Chondrocyte (in vitro differentiated cells): ENCODE data around the gene TPRG1. TPM values are rescaled to one million over a fixed set of nuclear protein-coding genes. Genes with fewer than 3 reads are reported as not detected.

ENCODE experiments used
- DNase-seq: peaks from one replicate; pipeline ENCODE4 v3.0.0; 2021; ENCODE audit warnings: mixed read lengths, low spot score
- H3K27ac Mint-ChIP-seq: one replicate; pipeline ENCODE4 v1.8.0; 2021; ENCODE audit warnings: mild to moderate bottlenecking, moderate library complexity, mixed read lengths; ENCODE audit not compliant: unreplicated experiment
- H3K27me3 Mint-ChIP-seq: 2 replicates; pipeline ENCODE4 v1.8.0; 2021; ENCODE audit warnings: low read depth, mixed read lengths
- H3K36me3 Mint-ChIP-seq: 2 replicates; pipeline ENCODE4 v1.8.0; 2021; ENCODE audit warnings: low read depth, mixed read lengths
- H3K4me1 Mint-ChIP-seq: 2 replicates; pipeline ENCODE4 v1.8.0; 2021; ENCODE audit warnings: low read depth, mild to moderate bottlenecking, mixed read lengths
- H3K4me3 Mint-ChIP-seq: one replicate; pipeline ENCODE4 v1.8.0; 2021; ENCODE audit warnings: mild to moderate bottlenecking, moderate library complexity, mixed read lengths; ENCODE audit not compliant: unreplicated experiment
- H3K9me3 Mint-ChIP-seq: 2 replicates; pipeline ENCODE4 v1.8.0; 2021; ENCODE audit warnings: low read depth, mixed read lengths
- CTCF ChIP-seq: fragments of 200-600 bp; sonication (generic); IDR thresholded peaks from 2 replicates; pipeline ENCODE4 v1.5.0; 2021; ENCODE audit warnings: antibody characterized with exemption, mild to moderate bottlenecking, moderate library complexity
- long read RNA-seq: library from polyadenylated mRNA; stranded (forward); transcript quantifications from one replicate; pipeline ENCODE4 v2.0.0, GENCODE V29; 2021
- total RNA-seq: library from RNA; stranded (reverse); gene quantifications from 3 replicates; pipeline ENCODE4 v1.2.1, GENCODE V29; 2021

The TPRG1 gene, protein sequence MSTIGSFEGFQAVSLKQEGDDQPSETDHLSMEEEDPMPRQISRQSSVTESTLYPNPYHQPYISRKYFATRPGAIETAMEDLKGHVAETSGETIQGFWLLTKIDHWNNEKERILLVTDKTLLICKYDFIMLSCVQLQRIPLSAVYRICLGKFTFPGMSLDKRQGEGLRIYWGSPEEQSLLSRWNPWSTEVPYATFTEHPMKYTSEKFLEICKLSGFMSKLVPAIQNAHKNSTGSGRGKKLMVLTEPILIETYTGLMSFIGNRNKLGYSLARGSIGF
- 1.3 to 3.1 TPM (median 3.0 TPM) in 3 replicates for total RNA-seq
- long read RNA-seq, partial matches to known transcripts = 0 of 1 reads
- long read RNA-seq, other reads (novel, unspliced or antisense) = 1 of 1 reads

GRCh38 chr3:189171707-189172106 is at the start of gene TPRG1:
Gene TPRG1, plus strand, starts transcription at chr3:189171971. Its CDS starts 35,414 bp downstream, at chr3:189207385.
- no peak within 1 kb of the TSS for H3K4me3 Mint-ChIP-seq
- no peak within 1 kb of the TSS for H3K27ac Mint-ChIP-seq

DNA sequence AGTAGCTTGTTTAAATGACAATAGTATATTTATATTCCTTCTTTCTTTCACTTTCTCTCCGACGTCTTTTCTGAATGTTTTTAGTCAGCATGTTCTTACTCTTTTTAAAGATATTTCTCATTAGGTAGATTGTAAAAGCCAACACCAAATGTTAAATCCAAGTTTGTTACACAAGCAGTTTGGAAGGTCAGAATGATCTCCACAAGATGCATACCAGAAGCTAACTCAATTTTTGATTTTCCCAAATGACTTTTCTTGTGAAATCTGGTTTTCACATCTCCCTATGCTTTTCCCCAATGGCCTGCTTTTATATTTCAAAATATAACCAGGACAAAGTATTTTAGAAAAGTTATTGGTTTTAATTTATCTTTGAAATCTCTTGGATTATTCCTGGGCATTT is 49.7 kb upstream of the TPRG1 start:
- Mint-ChIP-seq H3K4me1 (peaks cover 23% of the 10 kb centered on the region), H3K9me3 (peaks cover 3% of the 10 kb centered on the region), H3K27ac (no peak overlapping the region), H3K4me3 (no peak overlapping the region), H3K36me3 (no peaks in the 10 kb centered on the region), H3K27me3 (no peaks in the 10 kb centered on the region)
- no peak for TF ChIP-seq CTCF
- no peak for DNase-seq

More at GRCh38 chr3:189171707-189172106, at the start of gene TPRG1:
- Mint-ChIP-seq H3K36me3 (no peaks in the 10 kb centered on the region), H3K4me1 (peaks cover 12% of the 10 kb centered on the region), H3K9me3 (no peaks in the 10 kb centered on the region), H3K27me3 (no peaks in the 10 kb centered on the region)
- no peak for DNase-seq
- no peak for TF ChIP-seq CTCF

GRCh38 chr3:189122526-189123205 is 49.1 kb upstream of the TPRG1 start:
- Mint-ChIP-seq H3K36me3 (no peaks in the 10 kb centered on the region), H3K4me1 (peaks cover 23% of the 10 kb centered on the region), H3K4me3 (no peak overlapping the region), H3K9me3 (peaks cover 3% of the 10 kb centered on the region), H3K27me3 (no peaks in the 10 kb centered on the region), H3K27ac (no peak overlapping the region)
- no peak for DNase-seq
- no peak for TF ChIP-seq CTCF

DNA sequence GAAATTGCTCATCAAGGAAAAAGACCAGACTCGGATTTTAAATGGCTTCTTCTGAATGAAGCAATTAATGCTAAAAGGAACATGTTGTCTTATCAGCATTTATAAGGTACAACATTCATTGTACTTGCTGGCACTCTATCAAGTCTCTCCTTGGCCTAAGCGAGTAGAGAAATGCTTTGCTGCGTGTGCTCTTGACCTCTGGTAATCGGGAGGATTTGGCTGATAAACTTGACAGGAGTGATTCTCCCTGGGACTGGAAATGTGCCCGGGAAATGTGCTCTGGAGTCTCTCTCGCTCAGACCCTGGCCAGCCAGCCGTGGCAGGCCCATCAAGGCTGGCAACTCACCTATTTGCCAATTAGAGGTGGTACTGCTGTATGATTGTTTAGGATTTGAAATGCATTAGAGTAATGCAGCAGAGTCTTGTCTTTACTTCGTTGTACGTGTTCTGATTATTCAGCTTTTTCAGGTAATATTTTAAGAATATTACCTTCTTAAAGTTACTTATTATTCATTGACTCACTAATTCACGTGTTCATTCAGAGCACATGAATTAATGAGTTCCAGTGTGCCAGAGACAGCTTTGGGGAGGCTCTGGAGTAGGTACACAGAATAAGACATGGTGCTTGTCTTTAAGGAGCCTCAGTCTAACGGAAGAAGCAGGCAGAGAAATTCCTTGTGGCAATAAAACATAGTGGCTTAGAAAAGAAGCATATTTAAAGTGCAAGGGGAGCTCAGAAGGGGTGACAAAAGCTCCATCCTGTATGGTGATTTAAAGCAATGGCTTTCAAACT is 48.0 kb upstream of the TPRG1 start:
- no peaks in the 10 kb centered on the region for H3K27me3 Mint-ChIP-seq
- no peak overlapping the region for H3K4me3 Mint-ChIP-seq
- H3K27ac Mint-ChIP-seq = no peak overlapping the region
- DNase-seq = no peak
- H3K9me3 Mint-ChIP-seq = peaks cover 3% of the 10 kb centered on the region
- H3K4me1 Mint-ChIP-seq = peaks cover 23% of the 10 kb centered on the region
- H3K36me3 Mint-ChIP-seq = no peaks in the 10 kb centered on the region
- no peak for TF ChIP-seq CTCF

DNA sequence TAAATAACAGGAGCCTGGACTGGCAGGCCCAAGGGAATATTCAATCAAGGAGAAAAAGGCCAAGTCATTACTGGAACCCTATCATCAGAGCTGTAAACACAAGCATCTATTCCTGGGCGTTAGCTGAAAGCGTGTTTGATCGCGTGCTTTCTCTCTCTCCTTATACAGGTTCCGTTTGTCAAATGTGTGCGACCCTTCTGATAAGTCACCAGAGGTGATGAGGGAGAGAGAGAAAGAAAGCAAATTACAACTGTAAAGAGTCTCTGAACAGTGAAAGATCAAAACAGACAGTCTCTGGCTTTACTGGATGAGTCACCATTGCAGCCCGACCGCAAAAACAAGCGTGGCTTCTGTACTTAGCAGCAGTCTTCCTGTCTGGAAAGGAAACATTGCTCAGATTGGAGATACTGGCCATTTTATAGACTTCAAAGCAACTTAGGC is 39.5 kb upstream of the TPRG1 start:
- no peaks in the 10 kb centered on the region for H3K27me3 Mint-ChIP-seq

More for the DNA sequence above, 39.5 kb upstream of the TPRG1 start:
- Mint-ChIP-seq H3K4me1 (peaks cover 17% of the 10 kb centered on the region), H3K36me3 (no peaks in the 10 kb centered on the region), H3K27ac (peak overlapping the region; percentile 89), H3K4me3 (peak overlapping the region; percentile 17), H3K9me3 (no peaks in the 10 kb centered on the region)
- no peak for TF ChIP-seq CTCF
- no peak for DNase-seq
